Prostate gland (tissue), 2 donors: Measurements from ENCODE around the gene SLC39A11. TPM values are rescaled to one million over a fixed set of nuclear protein-coding genes. Genes with fewer than 3 reads are reported as not detected.

Experiments used
- DNase-seq: peaks from one replicate; pipeline ENCODE4 v3.0.0-alpha.2; 2019; ENCODE audit warnings: low spot score
- H3K27ac ChIP-seq, 2 donors: fragments of 200-600 bp; sonication (generic); 2 replicates each; pipeline ENCODE4 v1.5.1; 2017 to 2019
- H3K27me3 ChIP-seq: fragments of 200-600 bp; sonication (generic); replicated peaks from 2 replicates; pipeline ENCODE4 v1.5.1; 2019; ENCODE audit not compliant: insufficient read depth
- H3K36me3 ChIP-seq, 2 donors: fragments of 200-600 bp; sonication (generic); 1 replicate in 1 of 2; 2 replicates in 1 of 2; pipeline versions ENCODE4 v1.5.1 to v1.8.1; 2017 to 2019
- H3K4me1 ChIP-seq: fragments of 200-600 bp; sonication (generic); replicated peaks from 2 replicates; pipeline ENCODE4 v1.5.1; 2019
- H3K4me3 ChIP-seq, 2 donors: fragments of 200-600 bp; sonication (generic); 2 replicates each; pipeline ENCODE4 v1.5.1; 2017 to 2019
- H3K9me3 ChIP-seq: fragments of 200-600 bp; sonication (generic); 2 replicates; pipeline ENCODE4 v1.5.1; 2017
- POLR2A ChIP-seq: fragments of 450-650 bp; IDR thresholded peaks from one replicate; pipeline ENCODE4 v1.6.1; 2016; ENCODE audit warnings: antibody characterized with exemption, mild to moderate bottlenecking
- POLR2AphosphoS5 ChIP-seq: sonication (generic); formaldehyde crosslinking; IDR thresholded peaks from one replicate; pipeline ENCODE4 v1.6.1; 2017; ENCODE audit warnings: antibody characterized with exemption
- WGBS: methylation state at CpG from one replicate; pipeline ENCODE4 v1.1.5; 2018; 5-methylcytosine and 5-hydroxymethylcytosine counted together
- intact Hi-C: fragments of 100-400 bp; cut with DNase I; formaldehyde crosslinking; loops from one replicate; pipeline ENCODE4 v1.14.2; 2022
- total RNA-seq, 2 donors: library from RNA; depleted of rRNA; stranded (reverse); fragments of >200 nt; gene quantifications; one replicate each; pipeline ENCODE4 v1.1.0, GENCODE V29; 2016
- TF ChIP-seq, protein P1 (sequence below), 4 experiments: fragments of 200-600 bp in 2 of 4; fragments of 450-650 bp in 2 of 4; sonication (generic) in 2 of 4; IDR thresholded peaks; 1 replicate in 3 of 4; 2 replicates in 1 of 4; pipeline ENCODE4 v1.5.1; 2016 to 2019; ENCODE audit warnings: antibody characterized with exemption in 4 of 4, mild to moderate bottlenecking in 2 of 4, moderate library complexity in 2 of 4

Gene SLC39A11
- total RNA-seq, 2 donors from 2014 or later: 15.1 to 29.7 TPM

GRCh38 chr17:72661116-72661944 lies 431.2 kb downstream of the SLC39A11 start:
- WGBS: 51% methylated on average over 21 of the region's 21 CpGs
- Histone ChIP-seq H3K27ac (no peak overlapping the region), H3K4me1 (no peaks in the 10 kb centered on the region), H3K36me3 (no peaks in the 10 kb centered on the region), H3K4me3 (no peak overlapping the region), H3K27me3 (no peaks in the 10 kb centered on the region), H3K9me3 (no peaks in the 10 kb centered on the region)
- TF ChIP-seq POLR2AphosphoS5 (peak; percentile 83), POLR2A (no peak)
- TF ChIP-seq, protein P1, sequence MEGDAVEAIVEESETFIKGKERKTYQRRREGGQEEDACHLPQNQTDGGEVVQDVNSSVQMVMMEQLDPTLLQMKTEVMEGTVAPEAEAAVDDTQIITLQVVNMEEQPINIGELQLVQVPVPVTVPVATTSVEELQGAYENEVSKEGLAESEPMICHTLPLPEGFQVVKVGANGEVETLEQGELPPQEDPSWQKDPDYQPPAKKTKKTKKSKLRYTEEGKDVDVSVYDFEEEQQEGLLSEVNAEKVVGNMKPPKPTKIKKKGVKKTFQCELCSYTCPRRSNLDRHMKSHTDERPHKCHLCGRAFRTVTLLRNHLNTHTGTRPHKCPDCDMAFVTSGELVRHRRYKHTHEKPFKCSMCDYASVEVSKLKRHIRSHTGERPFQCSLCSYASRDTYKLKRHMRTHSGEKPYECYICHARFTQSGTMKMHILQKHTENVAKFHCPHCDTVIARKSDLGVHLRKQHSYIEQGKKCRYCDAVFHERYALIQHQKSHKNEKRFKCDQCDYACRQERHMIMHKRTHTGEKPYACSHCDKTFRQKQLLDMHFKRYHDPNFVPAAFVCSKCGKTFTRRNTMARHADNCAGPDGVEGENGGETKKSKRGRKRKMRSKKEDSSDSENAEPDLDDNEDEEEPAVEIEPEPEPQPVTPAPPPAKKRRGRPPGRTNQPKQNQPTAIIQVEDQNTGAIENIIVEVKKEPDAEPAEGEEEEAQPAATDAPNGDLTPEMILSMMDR (IDR thresholded peaks at IDR 0.05): peak in 1 of 4 experiments; percentile 8
- DNase-seq: peak; percentile 77
- intact Hi-C loops: no loop called here

DNA sequence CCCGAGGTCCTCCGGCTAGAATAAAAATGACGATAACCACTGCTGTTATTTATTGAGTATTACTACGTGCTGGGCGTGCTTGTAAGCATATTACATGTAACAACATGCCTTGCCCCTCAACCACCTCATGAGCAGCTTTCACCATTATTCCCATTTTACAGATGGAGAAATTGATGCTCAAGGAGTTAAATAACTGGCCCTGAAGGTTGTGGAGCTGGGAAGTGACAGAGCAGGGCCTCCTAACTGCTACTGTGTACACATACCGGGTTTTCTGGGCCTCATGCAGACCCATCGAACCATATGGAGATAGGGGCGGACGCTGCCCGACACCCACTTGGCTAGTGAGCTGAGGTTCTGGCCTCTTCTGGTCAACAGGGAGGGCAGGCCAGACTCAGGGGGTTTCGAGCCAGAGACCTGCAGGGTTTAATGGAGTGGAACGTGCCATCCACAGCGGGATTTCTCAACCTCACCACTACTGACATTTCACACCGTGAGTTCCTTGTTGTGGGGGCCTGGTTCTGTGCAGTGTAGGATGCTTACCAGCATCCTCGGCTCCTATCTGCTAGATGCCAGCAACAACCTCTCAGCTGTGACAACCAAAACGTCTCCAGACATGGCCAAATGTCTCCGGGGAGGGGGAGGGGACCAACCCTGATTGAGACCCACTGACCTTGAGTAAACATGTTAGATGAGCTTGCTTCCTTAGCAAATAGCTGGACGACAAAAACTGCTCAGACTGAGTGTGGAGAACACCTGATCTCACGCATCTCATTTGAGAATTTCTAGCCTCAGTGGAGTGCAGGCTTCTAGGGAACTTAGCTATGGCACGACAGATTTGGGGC lies 432.0 kb downstream of the SLC39A11 start:
- Histone ChIP-seq H3K27me3 (no peaks in the 10 kb centered on the region), H3K4me3 (no peak overlapping the region), H3K9me3 (no peaks in the 10 kb centered on the region), H3K27ac (no peak overlapping the region), H3K36me3 (no peaks in the 10 kb centered on the region), H3K4me1 (no peaks in the 10 kb centered on the region)
- intact Hi-C loops: no loop called here
- TF ChIP-seq POLR2AphosphoS5: no peak
- TF ChIP-seq, protein P1 (IDR thresholded peaks at IDR 0.05): no peak
- no peak for TF ChIP-seq POLR2A
- no peak for DNase-seq
- WGBS: 78% methylated on average over 20 of the region's 20 CpGs

GRCh38 chr17:72659811-72660210 lies 432.7 kb downstream of the SLC39A11 start:
- no peak overlapping the region for H3K4me3 ChIP-seq
- H3K27me3 ChIP-seq: no peaks in the 10 kb centered on the region
- intact Hi-C loops: no loop called here
- no peaks in the 10 kb centered on the region for H3K4me1 ChIP-seq
- H3K36me3 ChIP-seq: no peaks in the 10 kb centered on the region
- DNase-seq: no peak
- TF ChIP-seq, protein P1 (IDR thresholded peaks at IDR 0.05): no peak
- TF ChIP-seq POLR2A: no peak
- no peak for TF ChIP-seq POLR2AphosphoS5
- 92% methylated on average over 4 of the region's 4 CpGs for WGBS
- no peaks in the 10 kb centered on the region for H3K9me3 ChIP-seq
- no peak overlapping the region for H3K27ac ChIP-seq

- Histone ChIP-seq H3K27me3 (no peaks in the 10 kb centered on the region), H3K36me3 (no peaks in the 10 kb centered on the region), H3K4me3 (no peak overlapping the region), H3K4me1 (no peaks in the 10 kb centered on the region), H3K9me3 (no peaks in the 10 kb centered on the region), H3K27ac (no peak overlapping the region)
- DNase-seq: no peak
- WGBS: 85% methylated on average over 5 of the region's 5 CpGs
- intact Hi-C loops: no loop called here
- TF ChIP-seq, protein P1 (IDR thresholded peaks at IDR 0.05): no peak
- no peak for TF ChIP-seq POLR2A
- no peak for TF ChIP-seq POLR2AphosphoS5
Measured at GRCh38 chr17:72658675-72659074, 433.8 kb downstream of the SLC39A11 start.
